ENCODE data around the gene SLF1.

- TF ChIP-seq GATA2 (IDR thresholded peaks at IDR 0.05; ENCODE audit: low read depth, low read length) = no peak
- no peak for TF ChIP-seq GATA3 (IDR thresholded peaks at IDR 0.05; ENCODE audit: low read depth, low read length)
Observed at GRCh38 chr5:94715768-94716167, 97.3 kb downstream of the SLF1 start.
